Measurements from ENCODE around the gene ENGASE. TPM values are rescaled to one million over a fixed set of nuclear protein-coding genes. Genes with fewer than 3 reads are reported as not detected.

ENGASE gene
- total and polyA plus RNA-seq, 2 of the 8 experiments (the other 6 are each of a cell fraction or from before 2014, with no cell fraction given): 9.3 to 36.1 TPM

GRCh38 chr17:79070266-79070880 is 4.3 kb upstream of the ENGASE start:
- Histone ChIP-seq H2BK20ac (ENCODE audit: low read length) (no peak overlapping the region), H2AFZ (ENCODE audit: low read length) (no peak overlapping the region; the same call in 1 of the 2 replicates), H3K79me2 (ENCODE audit: control insufficient read depth in 1 of 2, insufficient read depth in 2 of 2, low read length in 2 of 2) (no peaks in the 10 kb centered on the region)
- TF ChIP-seq HDAC2 (IDR thresholded peaks at IDR 0.05; ENCODE audit: borderline replicate concordance in 1 of 2, low read depth in 2 of 2, low read length in 2 of 2) (no peak), SUZ12 (IDR thresholded peaks at IDR 0.05; ENCODE audit: low read length) (no peak), CHD1 (IDR thresholded peaks at IDR 0.05; ENCODE audit: low read depth, low read length) (no peak), EGR1 (IDR thresholded peaks at IDR 0.05; ENCODE audit: borderline replicate concordance, low read depth, low read length) (no peak), JUND (IDR thresholded peaks at IDR 0.05; ENCODE audit: low read length) (no peak), TAF7 (optimal IDR thresholded peaks at IDR 0.05; ENCODE audit: borderline replicate concordance, low read depth, low read length) (no peak), JUN (IDR thresholded peaks at IDR 0.05; ENCODE audit: low read depth, low read length) (no peak), BCL11A (IDR thresholded peaks at IDR 0.05; ENCODE audit: low read depth in 2 of 2, low read length in 2 of 2) (no peak), E2F6 (IDR thresholded peaks at IDR 0.05) (no peak), ASH2L (IDR thresholded peaks at IDR 0.05; ENCODE audit: low read length) (no peak), SIRT6 (IDR thresholded peaks at IDR 0.05; ENCODE audit: low read length) (no peak), NANOG (IDR thresholded peaks at IDR 0.05; ENCODE audit: insufficient read depth, low read depth, low read length, poor library complexity, severe bottlenecking) (no peak), CBX8 (IDR thresholded peaks at IDR 0.05; ENCODE audit: borderline replicate concordance, low read depth, low read length) (no peak)

More at GRCh38 chr17:79070266-79070880, 4.3 kb upstream of the ENGASE start:
- no peak overlapping the region for H3K27ac ChIP-seq (ENCODE audit: low read depth, low read length)
- H3K4me2 ChIP-seq (ENCODE audit: insufficient read depth in 1 of 2, low read depth in 2 of 2, low read length in 2 of 2): no peak overlapping the region
- H4K91ac ChIP-seq (replicated peaks; ENCODE audit: insufficient read length, low read length): no peak overlapping the region
- H3K27me3 ChIP-seq (replicated peaks in 1 of 4; ENCODE audit: control insufficient read depth in 3 of 4, extremely low read depth in 1 of 4, insufficient read depth in 3 of 4, low read length in 3 of 4): peaks cover 0 to 2% (median 1%) of the 10 kb centered on the region in 4 experiments; a peak in 4 of 7 replicates
- H2BK5ac ChIP-seq (ENCODE audit: low read depth, low read length): no peak overlapping the region
- H3K4me1 ChIP-seq (replicated peaks in 1 of 4; ENCODE audit: control insufficient read depth in 3 of 4, insufficient read depth in 4 of 4, low read length in 3 of 4): no peaks in the 10 kb centered on the region
- H4K8ac ChIP-seq (ENCODE audit: extremely low read depth, insufficient read depth, low read length): no peak overlapping the region
- no peaks in the 10 kb centered on the region for H4K20me1 ChIP-seq (replicated peaks in 1 of 2; ENCODE audit: control insufficient read depth in 1 of 2, insufficient read depth in 2 of 2, low read length in 2 of 2)
- no peaks in the 10 kb centered on the region for H3K9me3 ChIP-seq (ENCODE audit: insufficient read depth in 2 of 2, low read depth in 1 of 2, low read length in 1 of 2)
- 93% methylated on average over 9 of the region's 9 CpGs; no CpG with 5 or more reads in 1 of the 2 experiments for WGBS, 2 experiments (ENCODE audit: extremely low coverage in 1 of 2, insufficient coverage in 1 of 2, insufficient read length in 1 of 2, insufficient replicate concordance in 2 of 2, low coverage in 1 of 2, low lambda C conversion rate in 2 of 2, missing lambda C conversion rate in 1 of 2)
- H3K36me3 ChIP-seq (ENCODE audit: control insufficient read depth in 2 of 4, insufficient read depth in 4 of 4, low read length in 3 of 4): no peaks in the 10 kb centered on the region
- FAIRE-seq (no peak), DNase-seq (ENCODE audit: low read depth in 1 of 2, low spot score in 2 of 2) (no peak)
- no peak overlapping the region for H3K9ac ChIP-seq (replicated peaks in 1 of 4; ENCODE audit: extremely low read depth in 1 of 4, low read depth in 3 of 4, low read length in 3 of 4)
- H2BK15ac ChIP-seq (ENCODE audit: low read length): no peak overlapping the region
- ChIA-PET CTCF (ENCODE audit: partially characterized antibody) (interaction anchor here (0.7 to 3.2 kb wide), 5 partner anchors 15 to 33 kb away, joined by 3 to 9 read pairs (median 3); no protein-coding TSS in a partner anchor), POLR2A (ENCODE audit: partially characterized antibody) (no interaction called here)
- no peak overlapping the region for H3K4me3 ChIP-seq (ENCODE audit: extremely low read depth in 1 of 4, insufficient read depth in 2 of 4, low read depth in 3 of 4, low read length in 4 of 4)
- peaks cover 4% of the 10 kb centered on the region; the same call in 1 of the 2 replicates for H3K23me2 ChIP-seq (ENCODE audit: low read depth, low read length)
- H3K14ac ChIP-seq (ENCODE audit: insufficient read length): no peak overlapping the region
- no peak overlapping the region for H2BK12ac ChIP-seq (ENCODE audit: low read depth, low read length)
- no peak overlapping the region for H3K56ac ChIP-seq (replicated peaks; ENCODE audit: insufficient read length, low read depth, low read length)
- H3K23ac ChIP-seq (ENCODE audit: insufficient read length): no peak overlapping the region
- H3K18ac ChIP-seq (ENCODE audit: extremely low read depth, low read length): no peak overlapping the region
- no peaks in the 10 kb centered on the region for H3K79me1 ChIP-seq (ENCODE audit: low read depth, low read length)
- H2BK120ac ChIP-seq (replicated peaks; ENCODE audit: low read depth, low read length): no peak overlapping the region
- no peak overlapping the region for H4K5ac ChIP-seq (ENCODE audit: insufficient read length, low read depth, low read length)
- H3K4ac ChIP-seq (replicated peaks; ENCODE audit: insufficient read length, low read depth, low read length): no peak overlapping the region
- H2AK5ac ChIP-seq (ENCODE audit: low read depth, low read length): no peak overlapping the region
